CD4-positive, alpha-beta T cell treated with Interferon gamma for 1 hour (primary cell): ENCODE data around the gene ST3GAL3.
"Not testable (repeated sequence)": the region's sequence is repeated elsewhere in the genome, so short reads cannot be mapped to it uniquely, and the experiment has no call there.

Experiments
- DNase-seq: peaks from one replicate; pipeline ENCODE4 v3.0.0-alpha.2; 2020

The ST3GAL3 gene

DNA sequence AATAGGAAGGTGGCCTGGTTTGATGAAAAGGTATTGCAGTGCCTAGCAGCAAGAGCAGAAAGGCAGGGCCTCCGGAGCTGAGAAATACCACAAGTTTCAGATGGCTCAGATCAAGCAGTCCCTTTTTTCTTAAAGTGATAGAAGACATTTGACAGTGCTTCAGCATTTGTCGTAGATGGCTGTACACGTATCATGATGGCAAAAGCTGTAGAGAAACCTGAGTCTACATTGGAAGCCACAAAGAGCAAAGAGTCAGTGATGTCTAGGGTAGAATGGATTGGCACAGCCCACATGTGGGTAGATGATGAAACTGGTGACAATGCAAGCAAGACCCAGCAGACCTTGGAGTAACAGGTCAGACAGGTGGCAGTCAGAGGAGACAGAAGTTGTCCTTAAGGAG is 124.9 kb downstream of the ST3GAL3 start:
- DNase-seq: no peak

DNA sequence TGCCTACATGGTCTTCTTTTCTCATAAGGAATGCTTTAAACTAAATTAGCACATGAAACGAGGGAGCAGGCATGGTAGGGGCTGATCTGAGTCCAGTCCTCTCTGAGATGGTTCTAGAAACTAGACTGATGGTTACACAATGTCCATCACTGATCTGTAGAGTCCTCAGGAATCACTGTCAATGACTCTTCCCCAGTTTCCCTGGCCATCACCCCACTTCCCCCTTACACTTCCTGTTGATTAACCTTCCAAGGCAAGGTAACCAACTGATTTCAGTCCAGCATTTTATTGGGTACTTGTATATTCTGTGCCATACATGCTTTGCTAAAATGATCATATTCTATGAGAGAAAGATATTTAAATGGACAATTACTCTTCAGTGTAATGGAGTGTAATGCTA is 125.7 kb downstream of the ST3GAL3 start:
- no peak for DNase-seq

GRCh38 chr1:43833902-43834279 is 126.6 kb downstream of the ST3GAL3 start:
- not testable (repeated sequence) for DNase-seq

- DNase-seq: no peak
Observed at GRCh38 chr1:43834280-43835081, 127.1 kb downstream of the ST3GAL3 start.

GRCh38 chr1:43835082-43836021 is 128.0 kb downstream of the ST3GAL3 start:
- no peak for DNase-seq

- DNase-seq: peak; percentile 73
Observed at GRCh38 chr1:43836267-43836951, 129.1 kb downstream of the ST3GAL3 start.

GRCh38 chr1:43839056-43839455 is 131.7 kb downstream of the ST3GAL3 start:
- DNase-seq: no peak

- DNase-seq: no peak
Observed at GRCh38 chr1:43841321-43842174, 134.2 kb downstream of the ST3GAL3 start.

GRCh38 chr1:43842175-43842498 is 134.8 kb downstream of the ST3GAL3 start:
- no peak for DNase-seq

- DNase-seq: no peak
Observed at GRCh38 chr1:43843684-43844083, 136.3 kb downstream of the ST3GAL3 start.

DNA sequence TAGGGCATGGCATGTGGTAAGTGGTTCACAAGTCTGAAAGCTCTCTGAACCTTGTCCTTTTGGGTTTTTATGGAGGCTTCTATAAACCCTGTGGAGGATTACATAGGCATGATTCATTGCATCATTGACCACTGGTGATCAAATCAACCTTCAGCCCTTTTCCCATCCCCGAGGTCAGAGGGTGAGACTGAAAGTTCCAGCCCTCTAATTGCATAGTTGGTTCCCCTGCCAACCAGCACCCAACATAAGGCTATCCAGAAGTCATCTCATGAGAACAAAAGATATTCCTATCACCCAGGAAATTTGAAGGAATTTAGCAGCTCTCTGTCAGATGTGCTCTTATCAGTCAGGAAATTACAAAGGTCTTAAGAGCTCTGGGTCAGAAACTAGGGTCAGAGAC is 136.8 kb downstream of the ST3GAL3 start:
- DNase-seq: no peak

DNA sequence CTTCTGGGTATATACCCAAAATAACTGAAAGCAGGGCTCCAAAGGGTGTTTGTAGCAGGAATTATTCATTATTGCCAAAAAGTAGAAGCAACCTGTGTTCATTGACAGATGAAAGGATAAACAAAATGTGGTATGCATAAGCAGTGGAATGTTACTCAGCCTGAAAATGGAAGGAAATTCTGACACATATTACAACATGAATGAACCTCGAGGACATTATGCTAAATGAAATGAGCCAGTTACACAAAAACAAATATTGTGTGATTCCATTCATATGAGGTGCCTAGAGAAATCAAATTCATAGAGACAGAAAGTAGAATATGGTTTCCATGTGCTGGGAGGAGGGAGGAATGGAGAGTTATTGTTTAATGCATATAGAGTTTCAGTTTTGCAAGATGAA is 140.0 kb downstream of the ST3GAL3 start:
- no peak for DNase-seq

- no peak for DNase-seq
Observed at GRCh38 chr1:43847882-43848281, 140.5 kb downstream of the ST3GAL3 start.

DNA sequence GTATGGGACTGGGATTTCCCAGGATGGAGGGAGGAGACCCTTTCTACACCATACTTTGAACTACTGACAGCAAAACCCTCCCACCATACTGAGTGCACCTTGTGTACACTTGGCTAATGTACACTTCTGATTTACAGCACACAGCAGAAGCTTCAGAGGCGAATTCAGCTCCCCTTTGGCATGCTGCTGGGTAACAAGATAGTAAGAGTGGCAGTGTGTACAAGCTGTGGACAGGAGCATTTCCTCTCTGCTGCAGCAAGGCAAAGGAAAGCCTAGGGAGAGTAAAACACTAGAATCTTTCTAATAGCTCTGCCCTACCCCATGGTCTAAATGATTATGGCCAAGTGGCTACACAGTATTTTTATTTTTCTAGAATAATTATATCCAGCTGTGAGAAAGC is 142.3 kb downstream of the ST3GAL3 start:
- no peak for DNase-seq

GRCh38 chr1:43850591-43851233 is 143.4 kb downstream of the ST3GAL3 start:
- DNase-seq: no peak

GRCh38 chr1:43851561-43852338 is 144.4 kb downstream of the ST3GAL3 start:
- no peak for DNase-seq

GRCh38 chr1:43853161-43853921 is 146.0 kb downstream of the ST3GAL3 start:
- peak; percentile 40 for DNase-seq

GRCh38 chr1:43854473-43854872 is 147.1 kb downstream of the ST3GAL3 start:
- DNase-seq: no peak

GRCh38 chr1:43856188-43856587 is 148.9 kb downstream of the ST3GAL3 start:
- DNase-seq: no peak

- DNase-seq: no peak
Observed at GRCh38 chr1:43857163-43857562, 149.8 kb downstream of the ST3GAL3 start.
